ENCODE results near the gene SETBP1.

SETBP1 gene

DNA sequence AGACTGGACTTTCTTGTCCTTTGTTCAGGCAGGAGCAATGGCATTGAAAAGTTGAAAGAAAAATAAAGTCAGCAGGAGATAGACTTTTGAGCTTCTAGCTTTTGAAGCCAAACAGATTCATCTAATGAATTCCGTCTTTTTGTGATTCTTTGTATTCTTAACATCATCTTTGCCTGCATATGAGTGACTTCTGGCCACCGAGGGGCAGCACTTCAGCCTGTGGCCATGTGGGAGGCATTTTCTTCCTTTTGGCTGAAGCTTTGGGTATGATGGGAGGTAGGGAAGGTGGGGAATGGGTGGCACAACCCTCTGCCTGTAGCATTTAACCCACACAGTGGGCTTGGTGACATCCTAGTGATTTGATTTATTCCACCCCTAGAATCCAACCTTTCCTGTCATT lies 220.6 kb downstream of the SETBP1 start:
- no peak for DNase-seq (ENCODE audit: low read depth)
- Histone ChIP-seq H3K27me3 (replicated peaks; ENCODE audit: control insufficient read depth, insufficient read depth, low read length) (no peaks in the 10 kb centered on the region), H3K4me1 (ENCODE audit: control insufficient read depth, insufficient read depth, low read length) (no peaks in the 10 kb centered on the region)

GRCh38 chr18:44903327-44903726 lies 222.6 kb downstream of the SETBP1 start:
- H3K9me3 ChIP-seq (ENCODE audit: control insufficient read depth, low read length): no peaks in the 10 kb centered on the region
- H3K4me3 ChIP-seq (ENCODE audit: low read length): no peak overlapping the region
- H3K9ac ChIP-seq (ENCODE audit: low read length): no peak overlapping the region
- H3K27me3 ChIP-seq (replicated peaks; ENCODE audit: control insufficient read depth, insufficient read depth, low read length): no peaks in the 10 kb centered on the region
- H3K36me3 ChIP-seq (ENCODE audit: control insufficient read depth, insufficient read depth, low read length, severe bottlenecking): no peaks in the 10 kb centered on the region
- DNase-seq (ENCODE audit: low read depth): no peak
- no peaks in the 10 kb centered on the region for H3K4me1 ChIP-seq (ENCODE audit: control insufficient read depth, insufficient read depth, low read length)

More for the DNA sequence above, 220.6 kb downstream of the SETBP1 start:
- no peaks in the 10 kb centered on the region for H3K9me3 ChIP-seq (ENCODE audit: control insufficient read depth, low read length)
- no peaks in the 10 kb centered on the region for H3K36me3 ChIP-seq (ENCODE audit: control insufficient read depth, insufficient read depth, low read length, severe bottlenecking)
- H3K9ac ChIP-seq (ENCODE audit: low read length): no peak overlapping the region
- H3K4me3 ChIP-seq (ENCODE audit: low read length): no peak overlapping the region

DNA sequence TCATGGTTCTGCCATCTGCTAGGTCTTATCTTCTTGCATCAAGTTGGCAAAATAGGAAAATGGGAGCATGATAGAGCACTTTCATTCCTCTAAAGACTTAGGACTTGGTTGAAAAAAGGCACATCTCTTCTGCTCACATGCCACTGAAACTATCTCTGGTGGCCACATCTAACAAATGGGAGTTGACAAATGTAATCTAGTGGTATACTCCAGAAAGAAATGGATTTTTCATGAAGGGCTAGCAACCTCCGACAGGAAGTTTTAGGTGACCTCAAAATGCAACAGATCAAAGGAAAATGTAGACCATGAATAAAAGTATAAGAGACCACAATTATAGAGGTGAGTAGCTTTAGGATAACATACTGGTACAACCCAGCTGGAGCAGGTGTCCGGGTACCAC lies 224.1 kb downstream of the SETBP1 start:
- Histone ChIP-seq H3K27me3 (replicated peaks; ENCODE audit: control insufficient read depth, insufficient read depth, low read length) (no peaks in the 10 kb centered on the region), H3K9me3 (ENCODE audit: control insufficient read depth, low read length) (no peaks in the 10 kb centered on the region), H3K9ac (ENCODE audit: low read length) (no peak overlapping the region), H3K4me1 (ENCODE audit: control insufficient read depth, insufficient read depth, low read length) (no peaks in the 10 kb centered on the region), H3K36me3 (ENCODE audit: control insufficient read depth, insufficient read depth, low read length, severe bottlenecking) (no peaks in the 10 kb centered on the region), H3K4me3 (ENCODE audit: low read length) (no peak overlapping the region)
- no peak for DNase-seq (ENCODE audit: low read depth)

GRCh38 chr18:44909191-44909719 lies 228.6 kb downstream of the SETBP1 start:
- H3K9ac ChIP-seq (ENCODE audit: low read length): no peak overlapping the region
- H3K9me3 ChIP-seq (ENCODE audit: control insufficient read depth, low read length): no peaks in the 10 kb centered on the region
- no peaks in the 10 kb centered on the region for H3K27me3 ChIP-seq (replicated peaks; ENCODE audit: control insufficient read depth, insufficient read depth, low read length)
- H3K4me3 ChIP-seq (ENCODE audit: low read length): no peak overlapping the region
- DNase-seq (ENCODE audit: low read depth): no peak
- H3K36me3 ChIP-seq (ENCODE audit: control insufficient read depth, insufficient read depth, low read length, severe bottlenecking): no peaks in the 10 kb centered on the region
- no peaks in the 10 kb centered on the region for H3K4me1 ChIP-seq (ENCODE audit: control insufficient read depth, insufficient read depth, low read length)

GRCh38 chr18:44911260-44911659 lies 230.6 kb downstream of the SETBP1 start:
- H3K4me3 ChIP-seq (ENCODE audit: low read length): no peak overlapping the region
- H3K9ac ChIP-seq (ENCODE audit: low read length): no peak overlapping the region
- H3K4me1 ChIP-seq (ENCODE audit: control insufficient read depth, insufficient read depth, low read length): peaks cover 9% of the 10 kb centered on the region
- H3K27me3 ChIP-seq (replicated peaks; ENCODE audit: control insufficient read depth, insufficient read depth, low read length): no peaks in the 10 kb centered on the region
- H3K9me3 ChIP-seq (ENCODE audit: control insufficient read depth, low read length): no peaks in the 10 kb centered on the region
- H3K36me3 ChIP-seq (ENCODE audit: control insufficient read depth, insufficient read depth, low read length, severe bottlenecking): no peaks in the 10 kb centered on the region
- no peak for DNase-seq (ENCODE audit: low read depth)

DNA sequence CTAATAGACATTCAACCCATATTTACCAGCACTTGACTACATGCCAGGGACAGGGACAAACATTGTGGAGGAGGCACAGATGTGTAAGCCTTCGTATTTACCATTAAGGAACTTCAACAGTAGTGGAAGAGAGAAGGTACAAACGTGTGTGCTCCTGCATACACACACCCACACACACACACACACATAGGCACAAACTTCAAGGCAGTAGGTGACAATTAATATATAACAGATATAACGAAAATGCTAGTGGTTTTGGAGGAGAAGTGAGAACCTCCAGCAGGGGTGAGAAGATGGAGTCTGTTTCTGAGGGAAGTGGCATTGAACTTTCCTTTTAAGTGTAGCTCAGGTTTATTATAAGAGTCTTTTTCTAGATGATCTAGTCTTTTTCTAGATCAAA lies 231.1 kb downstream of the SETBP1 start:
- H3K9ac ChIP-seq (ENCODE audit: low read length): no peak overlapping the region
- peaks cover 14% of the 10 kb centered on the region for H3K4me1 ChIP-seq (ENCODE audit: control insufficient read depth, insufficient read depth, low read length)
- no peaks in the 10 kb centered on the region for H3K27me3 ChIP-seq (replicated peaks; ENCODE audit: control insufficient read depth, insufficient read depth, low read length)
- no peak for DNase-seq (ENCODE audit: low read depth)
- no peak overlapping the region for H3K4me3 ChIP-seq (ENCODE audit: low read length)
- H3K9me3 ChIP-seq (ENCODE audit: control insufficient read depth, low read length): no peaks in the 10 kb centered on the region
- no peaks in the 10 kb centered on the region for H3K36me3 ChIP-seq (ENCODE audit: control insufficient read depth, insufficient read depth, low read length, severe bottlenecking)

DNA sequence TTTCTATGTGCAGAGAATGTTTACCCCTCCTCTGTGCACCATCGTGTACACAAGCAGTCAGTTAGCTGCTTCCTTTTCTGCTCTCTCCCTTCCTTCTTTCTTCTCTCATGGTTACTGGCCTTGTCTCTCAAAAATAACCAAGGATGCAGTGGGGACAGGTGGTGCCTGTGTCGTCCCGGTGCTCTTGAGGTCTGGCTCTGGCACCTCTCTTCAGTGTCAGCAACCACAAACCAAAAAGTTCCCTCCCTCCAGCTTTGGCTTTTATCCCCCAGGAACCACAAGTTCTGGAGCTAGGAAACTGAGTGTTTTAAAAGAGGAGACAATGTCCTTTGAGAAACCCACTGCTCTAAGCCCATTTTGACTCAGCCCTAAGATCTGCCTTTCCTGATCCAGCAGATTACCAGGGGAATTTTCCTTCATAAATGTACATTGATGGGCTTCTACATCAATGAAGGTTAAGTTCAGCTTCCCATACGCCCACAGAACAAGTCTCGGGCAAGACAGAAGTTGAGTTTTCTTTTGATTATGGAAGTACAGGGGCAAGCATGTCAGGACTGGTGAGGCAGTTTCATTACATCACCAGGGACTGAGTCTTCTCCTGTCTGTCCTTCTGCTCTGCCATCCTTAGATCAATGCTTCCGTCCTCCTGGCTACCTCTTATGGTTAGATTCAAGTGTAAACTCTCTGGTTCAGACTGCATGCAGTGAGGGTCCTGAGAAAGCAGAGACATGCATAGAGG lies 232.2 kb downstream of the SETBP1 start:
- H3K4me1 ChIP-seq (ENCODE audit: control insufficient read depth, insufficient read depth, low read length): peaks cover 26% of the 10 kb centered on the region
- no peak overlapping the region for H3K4me3 ChIP-seq (ENCODE audit: low read length)
- H3K9ac ChIP-seq (ENCODE audit: low read length): no peak overlapping the region
- DNase-seq (ENCODE audit: low read depth): no peak
- H3K36me3 ChIP-seq (ENCODE audit: control insufficient read depth, insufficient read depth, low read length, severe bottlenecking): no peaks in the 10 kb centered on the region
- H3K27me3 ChIP-seq (replicated peaks; ENCODE audit: control insufficient read depth, insufficient read depth, low read length): no peaks in the 10 kb centered on the region
- no peaks in the 10 kb centered on the region for H3K9me3 ChIP-seq (ENCODE audit: control insufficient read depth, low read length)

DNA sequence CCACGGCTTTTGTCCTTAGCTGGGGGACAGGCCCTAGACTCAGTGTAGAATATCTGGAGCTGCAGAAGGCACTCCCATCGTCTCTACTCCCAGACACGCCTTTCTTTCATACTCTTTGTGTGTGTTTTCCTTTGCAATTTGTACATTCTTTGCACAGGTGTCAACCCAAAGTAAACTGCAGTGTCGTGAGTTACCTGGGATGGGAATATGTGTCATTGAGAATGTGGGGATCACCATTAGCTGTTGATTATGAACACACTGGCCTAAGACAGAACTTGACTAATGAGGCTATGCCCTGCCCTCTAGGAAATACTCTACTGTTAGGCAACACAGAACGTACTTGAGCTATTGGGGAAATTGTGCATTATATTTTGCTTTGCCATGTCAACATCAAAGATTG lies 233.3 kb downstream of the SETBP1 start:
- H3K4me1 ChIP-seq (ENCODE audit: control insufficient read depth, insufficient read depth, low read length): peaks cover 29% of the 10 kb centered on the region

DNA sequence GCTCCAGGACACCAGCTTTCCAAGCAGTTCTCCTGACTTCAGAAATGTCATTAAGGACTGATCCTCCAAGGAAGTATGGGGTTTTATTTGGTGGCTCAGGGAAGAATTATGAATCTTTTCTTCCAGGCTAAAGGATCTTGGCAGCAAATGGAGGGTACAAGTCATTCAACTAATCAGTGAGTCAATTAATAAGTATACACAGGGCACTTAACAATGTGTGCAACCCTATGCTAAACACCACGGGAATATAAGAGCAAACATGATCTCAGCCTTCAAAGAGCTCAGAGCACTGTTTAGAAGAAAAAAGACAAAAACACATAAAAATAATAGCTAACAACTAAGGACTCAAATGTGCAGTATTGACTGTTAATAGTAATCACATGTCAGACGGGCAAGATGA lies 234.5 kb downstream of the SETBP1 start:
- Histone ChIP-seq H3K36me3 (ENCODE audit: control insufficient read depth, insufficient read depth, low read length, severe bottlenecking) (no peaks in the 10 kb centered on the region), H3K4me3 (ENCODE audit: low read length) (no peak overlapping the region), H3K4me1 (ENCODE audit: control insufficient read depth, insufficient read depth, low read length) (peaks cover 29% of the 10 kb centered on the region), H3K9me3 (ENCODE audit: control insufficient read depth, low read length) (no peaks in the 10 kb centered on the region), H3K27me3 (replicated peaks; ENCODE audit: control insufficient read depth, insufficient read depth, low read length) (no peaks in the 10 kb centered on the region), H3K9ac (ENCODE audit: low read length) (no peak overlapping the region)
- no peak for DNase-seq (ENCODE audit: low read depth)

More for the DNA sequence above, 233.3 kb downstream of the SETBP1 start:
- DNase-seq (ENCODE audit: low read depth): no peak
- Histone ChIP-seq H3K4me3 (ENCODE audit: low read length) (no peak overlapping the region), H3K9me3 (ENCODE audit: control insufficient read depth, low read length) (no peaks in the 10 kb centered on the region), H3K36me3 (ENCODE audit: control insufficient read depth, insufficient read depth, low read length, severe bottlenecking) (no peaks in the 10 kb centered on the region), H3K9ac (ENCODE audit: low read length) (no peak overlapping the region), H3K27me3 (replicated peaks; ENCODE audit: control insufficient read depth, insufficient read depth, low read length) (no peaks in the 10 kb centered on the region)

GRCh38 chr18:44915661-44916060 lies 235.0 kb downstream of the SETBP1 start:
- H3K27me3 ChIP-seq (replicated peaks; ENCODE audit: control insufficient read depth, insufficient read depth, low read length): no peaks in the 10 kb centered on the region
- H3K36me3 ChIP-seq (ENCODE audit: control insufficient read depth, insufficient read depth, low read length, severe bottlenecking): no peaks in the 10 kb centered on the region
- H3K9me3 ChIP-seq (ENCODE audit: control insufficient read depth, low read length): no peaks in the 10 kb centered on the region
- DNase-seq (ENCODE audit: low read depth): no peak
- no peak overlapping the region for H3K4me3 ChIP-seq (ENCODE audit: low read length)
- H3K4me1 ChIP-seq (ENCODE audit: control insufficient read depth, insufficient read depth, low read length): peaks cover 29% of the 10 kb centered on the region
- no peak overlapping the region for H3K9ac ChIP-seq (ENCODE audit: low read length)

DNA sequence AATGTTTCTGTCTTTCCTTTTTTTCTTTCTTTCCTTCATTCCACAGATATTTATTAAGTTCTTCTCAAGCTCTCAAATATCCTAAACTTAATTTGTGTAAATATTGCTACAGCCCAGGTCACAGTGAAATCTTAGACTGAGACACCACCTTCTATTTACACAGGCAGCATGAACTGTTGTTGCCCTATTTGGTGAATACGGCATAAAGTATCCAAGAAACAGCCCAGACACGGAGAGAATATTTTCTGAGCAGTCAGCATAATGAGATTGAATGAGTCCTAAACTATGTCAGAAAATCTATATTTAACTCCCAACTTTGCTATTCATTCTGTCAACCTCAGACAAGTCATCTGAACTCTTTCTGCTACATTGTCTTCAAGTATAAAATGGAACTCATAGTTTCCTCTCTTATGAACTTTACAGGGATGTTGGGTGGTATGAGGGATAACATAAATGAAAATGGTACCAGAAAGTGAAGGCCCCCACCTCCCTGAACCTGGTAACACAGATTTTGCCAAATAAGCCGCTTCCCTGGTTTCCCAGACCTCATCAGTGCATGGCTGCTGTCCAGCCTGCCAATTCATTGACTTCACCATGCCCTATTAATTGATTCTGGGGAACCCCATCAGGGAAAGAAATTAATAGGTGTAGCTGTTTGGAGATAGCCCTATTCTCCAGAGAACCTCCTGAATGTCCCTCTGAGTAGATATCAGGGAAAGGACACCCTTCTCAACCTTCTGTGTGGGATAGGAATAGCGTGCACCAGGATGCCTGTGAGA lies 235.9 kb downstream of the SETBP1 start:
- Histone ChIP-seq H3K36me3 (ENCODE audit: control insufficient read depth, insufficient read depth, low read length, severe bottlenecking) (no peaks in the 10 kb centered on the region), H3K9ac (ENCODE audit: low read length) (no peak overlapping the region), H3K4me1 (ENCODE audit: control insufficient read depth, insufficient read depth, low read length) (peaks cover 29% of the 10 kb centered on the region), H3K27me3 (replicated peaks; ENCODE audit: control insufficient read depth, insufficient read depth, low read length) (no peaks in the 10 kb centered on the region), H3K4me3 (ENCODE audit: low read length) (no peak overlapping the region), H3K9me3 (ENCODE audit: control insufficient read depth, low read length) (no peaks in the 10 kb centered on the region)
- DNase-seq (ENCODE audit: low read depth): no peak

Data from adipocyte (in vitro differentiated cells).